CD14-positive monocyte (primary cell): ENCODE results near the gene LYPLA2. TPM values are rescaled to one million over a fixed set of nuclear protein-coding genes. Genes with fewer than 3 reads are reported as not detected.
A peak's percentile ranks its signal among the peaks of the same experiment; 100 is the strongest.
"Not testable (repeated sequence)": the region's sequence is repeated elsewhere in the genome, so short reads cannot be mapped to it uniquely, and the experiment has no call there.

Experiments used
- DNase-seq, 3 donors: peaks; one replicate each; pipeline ENCODE4 v3.0.0-alpha.2; 2011 to 2022
- H2AFZ ChIP-seq: 2 replicates; pipeline ENCODE4 v1.6.0; 2012; ENCODE audit warnings: mild to moderate bottlenecking, low read depth, low read length, inconsistent platforms; ENCODE audit not compliant: insufficient read depth, poor library complexity, severe bottlenecking
- H3K27ac ChIP-seq, 2 donors: 1 replicate in 1 of 2; 2 replicates in 1 of 2; pipeline ENCODE4 v1.5.1; 2012 to 2013; ENCODE audit warnings: low read length in 2 of 2, control low read depth in 1 of 2, inconsistent platforms in 1 of 2, low read depth in 1 of 2, mild to moderate bottlenecking in 1 of 2
- H3K27me3 ChIP-seq, 2 donors: one replicate each; pipeline versions ENCODE4 v1.6.0 to v1.6.1; 2011 to 2013; ENCODE audit warnings: low read length in 2 of 2; ENCODE audit not compliant: control insufficient read depth in 2 of 2, insufficient read depth in 2 of 2
- H3K36me3 ChIP-seq, 2 donors: replicated peaks in 1 of 2; 1 replicate in 1 of 2; 2 replicates in 1 of 2; pipeline versions ENCODE4 v1.5.1 to v1.6.1; 2012 to 2013; ENCODE audit warnings: low read length in 2 of 2, control low read depth in 1 of 2, inconsistent platforms in 1 of 2, mild to moderate bottlenecking in 1 of 2; ENCODE audit not compliant: insufficient read depth in 2 of 2, control insufficient read depth in 1 of 2
- H3K4me1 ChIP-seq, 2 donors: 1 replicate in 1 of 2; 2 replicates in 1 of 2; pipeline versions ENCODE4 v1.5.1 to v1.6.1; 2012 to 2013; ENCODE audit warnings: low read length in 2 of 2, control low read depth in 1 of 2, inconsistent platforms in 1 of 2, mild to moderate bottlenecking in 1 of 2, moderate library complexity in 1 of 2; ENCODE audit not compliant: insufficient read depth in 2 of 2, control insufficient read depth in 1 of 2
- H3K4me2 ChIP-seq: replicated peaks from 2 replicates; pipeline ENCODE3; 2012; ENCODE audit warnings: low read length, moderate library complexity, mild to moderate bottlenecking; ENCODE audit not compliant: poor library complexity, severe bottlenecking; ENCODE audit errors: extremely low read depth
- H3K4me3 ChIP-seq, 3 experiments: fragments of 200-600 bp in 1 of 3; sonication (generic) in 1 of 3; replicated peaks in 1 of 3; 1 replicate in 2 of 3; 2 replicates in 1 of 3; pipeline ENCODE4 v1.5.1; 2011 to 2013; ENCODE audit warnings: low read length in 3 of 3, mild to moderate bottlenecking in 3 of 3, control low read depth in 2 of 3, low read depth in 2 of 3, inconsistent platforms in 1 of 3, moderate library complexity in 1 of 3
- H3K79me2 ChIP-seq: 2 replicates; pipeline ENCODE4 v1.6.0; 2012; ENCODE audit warnings: mild to moderate bottlenecking, control low read depth, inconsistent platforms, low read length, moderate library complexity; ENCODE audit not compliant: insufficient read depth
- H3K9ac ChIP-seq: 2 replicates; pipeline ENCODE4 v1.6.0; 2017; ENCODE audit warnings: low read length, mild to moderate bottlenecking; ENCODE audit not compliant: insufficient read depth, poor library complexity, severe bottlenecking
- H3K9me3 ChIP-seq, 2 donors: replicated peaks in 1 of 2; 1 replicate in 1 of 2; 2 replicates in 1 of 2; pipeline versions ENCODE4 v1.5.1 to v1.6.1; 2012 to 2013; ENCODE audit warnings: low read length in 2 of 2, control low read depth in 1 of 2; ENCODE audit not compliant: control insufficient read depth in 1 of 2, insufficient read depth in 1 of 2
- H4K20me1 ChIP-seq: 2 replicates; pipeline ENCODE4 v1.6.0; 2012; ENCODE audit warnings: mild to moderate bottlenecking, low read length, control low read depth, moderate library complexity; ENCODE audit not compliant: insufficient read depth
- H3K27ac Mint-ChIP-seq, 7 donors: one replicate each; pipeline ENCODE4 v1.8.0; 2020; ENCODE audit warnings: mild to moderate bottlenecking in 7 of 7, mixed read lengths in 7 of 7, moderate library complexity in 6 of 7, inconsistent platforms in 2 of 7
- H3K27me3 Mint-ChIP-seq, 3 donors: one replicate each; pipeline ENCODE4 v1.8.0; 2021 to 2022; ENCODE audit warnings: low read depth in 3 of 3, mild to moderate bottlenecking in 3 of 3, mixed read lengths in 3 of 3, moderate library complexity in 3 of 3, inconsistent platforms in 1 of 3
- H3K36me3 Mint-ChIP-seq, 2 donors: one replicate each; pipeline ENCODE4 v1.8.0; 2020; ENCODE audit warnings: mixed read lengths in 2 of 2, inconsistent platforms in 1 of 2, mild to moderate bottlenecking in 1 of 2
- H3K4me1 Mint-ChIP-seq: one replicate; pipeline ENCODE4 v1.8.0; 2020; ENCODE audit warnings: mild to moderate bottlenecking, mixed read lengths
- H3K4me3 Mint-ChIP-seq, 2 donors: one replicate each; pipeline ENCODE4 v1.8.0; 2020; ENCODE audit warnings: mild to moderate bottlenecking in 2 of 2, mixed read lengths in 2 of 2, moderate library complexity in 1 of 2
- H3K9me3 Mint-ChIP-seq, 7 donors: one replicate each; pipeline ENCODE4 v1.8.0; 2020 to 2022; ENCODE audit warnings: mixed read lengths in 7 of 7, mild to moderate bottlenecking in 6 of 7, moderate library complexity in 6 of 7, inconsistent platforms in 2 of 7
- CTCF ChIP-seq: fragments of 200-600 bp; IDR thresholded peaks from one replicate; pipeline ENCODE4 v1.8.0; 2022; ENCODE audit warnings: antibody characterized with exemption, mild to moderate bottlenecking
- WGBS: methylation state at CpG from one replicate; pipeline ENCODE4 v1.1.5; 2013; ENCODE audit warnings: missing lambda C conversion rate; ENCODE audit not compliant: insufficient coverage; 5-methylcytosine and 5-hydroxymethylcytosine counted together
- intact Hi-C, 2 donors: fragments of 100-400 bp; cut with micrococcal nuclease; formaldehyde crosslinking; loops; one replicate each; pipeline versions ENCODE4 v1.15.0 to v1.15.1; 2023
- polyA plus RNA-seq, 3 donors: library from polyadenylated mRNA; depleted of rRNA in 1 of 3; unstranded in 2 of 3; stranded (reverse) in 1 of 3; fragments of 300-500 nt in 2 of 3; fragments of >200 nt in 1 of 3; fragmentation: Illumina TruSeq in 2 of 3; gene quantifications; 1 replicate in 2 of 3; 2 replicates in 1 of 3; pipeline ENCODE4 v1.2.3, GENCODE V29; 2012 to 2021

LYPLA2 gene
- polyA plus RNA-seq, 3 donors = 68.3 to 86.7 (median 74.1) TPM

GRCh38 chr1:23827717-23828116 is 36.8 kb downstream of the LYPLA2 start:
- intact Hi-C loops = no loop called here
- no peak for DNase-seq
- Mint-ChIP-seq H3K9me3 (no peaks in the 10 kb centered on the region), H3K4me1 (peaks cover 20% of the 10 kb centered on the region), H3K27me3 (peaks cover 0 to 2% (median 0%) of the 10 kb centered on the region in 3 donors), H3K27ac (no peak overlapping the region), H3K36me3 (no peaks in the 10 kb centered on the region), H3K4me3 (no peak overlapping the region)
- no peaks in the 10 kb centered on the region for H3K27me3 ChIP-seq
- H3K27ac ChIP-seq = no peak overlapping the region
- TF ChIP-seq CTCF = no peak
- H3K4me1 ChIP-seq = peaks cover 10 to 19% of the 10 kb centered on the region in 2 donors
- H3K79me2 ChIP-seq = peaks cover 15% of the 10 kb centered on the region
- WGBS = 100% methylated on average over 1 of the region's 1 CpG
- peak overlapping the region; percentile 21 for H2AFZ ChIP-seq
- H3K9ac ChIP-seq = no peak overlapping the region
- H3K4me3 ChIP-seq = no peak overlapping the region
- no peak overlapping the region for H3K4me2 ChIP-seq
- no peaks in the 10 kb centered on the region for H4K20me1 ChIP-seq
- no peaks in the 10 kb centered on the region for H3K36me3 ChIP-seq
- no peaks in the 10 kb centered on the region for H3K9me3 ChIP-seq

- peaks cover 19% of the 10 kb centered on the region for H3K4me1 Mint-ChIP-seq
- H3K9me3 ChIP-seq, H3K36me3 ChIP-seq, DNase-seq, intact Hi-C loops, H3K36me3 Mint-ChIP-seq, H3K79me2 ChIP-seq, H3K27ac Mint-ChIP-seq, H3K9ac ChIP-seq, H3K4me2 ChIP-seq, H3K4me3 ChIP-seq, H3K27me3 Mint-ChIP-seq, H3K27ac ChIP-seq, H3K4me3 Mint-ChIP-seq, H2AFZ ChIP-seq, H4K20me1 ChIP-seq, H3K9me3 Mint-ChIP-seq, H3K27me3 ChIP-seq: not testable (repeated sequence)
- peaks cover 22 to 25% of the 10 kb centered on the region in 2 donors for H3K4me1 ChIP-seq
- WGBS = 88% methylated on average over 4 of the region's 6 CpGs
Observed at GRCh38 chr1:23834156-23834555, 43.2 kb downstream of the LYPLA2 start.
